ENCODE data around the gene UROC1. TPM values are rescaled to one million over a fixed set of nuclear protein-coding genes. Genes with fewer than 3 reads are reported as not detected.

The UROC1 gene
- total and polyA plus RNA-seq, 2 of the 4 experiments (the other 2 are of a cell fraction): not detected

DNA sequence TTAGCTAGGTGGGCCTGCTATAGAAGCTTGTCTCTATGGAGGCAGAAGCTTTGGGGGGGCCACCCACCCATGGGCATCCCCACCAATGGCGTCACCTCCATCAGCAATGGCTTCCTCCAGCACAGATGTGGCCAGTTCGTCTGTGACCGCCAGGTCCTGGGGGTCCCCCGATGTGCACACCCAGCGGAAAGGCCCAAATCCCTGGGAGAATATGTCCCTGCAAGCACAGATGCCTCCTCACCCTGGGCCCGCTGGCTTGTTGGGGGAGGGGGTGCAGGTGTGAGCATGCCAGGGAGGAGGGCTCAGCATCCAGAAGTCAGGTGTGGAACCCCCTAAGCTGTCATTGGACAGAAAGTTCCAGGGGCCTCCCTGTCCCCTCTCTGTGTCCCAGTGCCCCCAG is 19.6 kb downstream of the UROC1 start:
- Histone ChIP-seq H3K18ac (ENCODE audit: low read depth, low read length) (no peak overlapping the region), H4K8ac (ENCODE audit: low read depth in 2 of 2, low read length in 2 of 2) (no peak overlapping the region), H3K4ac (ENCODE audit: low read depth, low read length) (no peak overlapping the region), H3K9me3 (ENCODE audit: control insufficient read depth, insufficient read depth, low read length) (no peaks in the 10 kb centered on the region), H3K27me3 (ENCODE audit: control insufficient read depth, insufficient read depth, low read length) (peaks cover 19% of the 10 kb centered on the region; the same call in 1 of the 2 replicates), H4K20me1 (ENCODE audit: insufficient read depth, low read length) (no peaks in the 10 kb centered on the region), H3K79me1 (ENCODE audit: low read depth in 1 of 2, low read length in 2 of 2) (no peaks in the 10 kb centered on the region), H4K91ac (ENCODE audit: insufficient read depth, low read depth, low read length) (no peak overlapping the region), H2BK120ac (ENCODE audit: low read depth, low read length) (no peak overlapping the region), H3K56ac (ENCODE audit: extremely low read depth, insufficient read depth, low read length) (no peak overlapping the region), H3K27ac (ENCODE audit: insufficient read depth, low read length) (no peak overlapping the region), H3K23ac (ENCODE audit: low read depth, low read length) (no peak overlapping the region), H4K5ac (ENCODE audit: low read depth, low read length) (no peak overlapping the region), H2BK20ac (ENCODE audit: low read depth, low read length) (no peak overlapping the region), H2AFZ (replicated peaks; ENCODE audit: low read length, poor library complexity) (no peak overlapping the region), H3K9ac (ENCODE audit: low read depth, low read length) (no peak overlapping the region), H3K14ac (replicated peaks; ENCODE audit: low read depth, low read length) (no peak overlapping the region), H3K9me1 (ENCODE audit: insufficient read depth, low read length) (no peaks in the 10 kb centered on the region), H2BK15ac (ENCODE audit: low read depth, low read length) (no peak overlapping the region), H3K36me3 (ENCODE audit: control insufficient read depth, insufficient read depth, low read length) (no peaks in the 10 kb centered on the region), H2BK5ac (ENCODE audit: low read depth, low read length, poor library complexity, severe bottlenecking) (no peak overlapping the region), H3K4me3 (ENCODE audit: insufficient read depth, low read depth, low read length) (no peak overlapping the region), H3K4me2 (ENCODE audit: low read depth, low read length) (no peak overlapping the region), H2AK9ac (replicated peaks; ENCODE audit: low read depth, low read length, poor library complexity) (no peak overlapping the region), H3K4me1 (ENCODE audit: control insufficient read depth, insufficient read depth, low read length) (no peaks in the 10 kb centered on the region), H2AK5ac (ENCODE audit: low read depth, low read length) (no peak overlapping the region)
- ATAC-seq (ENCODE audit: low read depth) (no peak), DNase-seq (no peak)
- TF ChIP-seq CHD1 (IDR thresholded peaks at IDR 0.05; ENCODE audit: low read depth, low read length) (no peak), MAZ (IDR thresholded peaks at IDR 0.05; ENCODE audit: borderline replicate concordance, low read depth, low read length) (no peak), CEBPB (IDR thresholded peaks at IDR 0.05; ENCODE audit: low read depth, low read length) (no peak), NFE2L2 (IDR thresholded peaks at IDR 0.05; ENCODE audit: low read depth, low read length) (no peak), MXI1 (IDR thresholded peaks at IDR 0.05; ENCODE audit: borderline replicate concordance, low read depth, low read length) (no peak), BHLHE40 (IDR thresholded peaks at IDR 0.05; ENCODE audit: low read depth, low read length) (no peak), ELK1 (IDR thresholded peaks at IDR 0.05; ENCODE audit: borderline replicate concordance, low read depth, low read length) (no peak), POLR2A (IDR thresholded peaks at IDR 0.05; ENCODE audit: low read depth, low read length) (no peak), SMC3 (IDR thresholded peaks at IDR 0.05; ENCODE audit: low read depth, low read length) (no peak), MAFK (IDR thresholded peaks at IDR 0.05; ENCODE audit: low read depth, low read length) (no peak), RFX5 (IDR thresholded peaks at IDR 0.05; ENCODE audit: low read depth, low read length) (no peak), RAD21 (IDR thresholded peaks at IDR 0.05; ENCODE audit: low read length) (no peak), RCOR1 (IDR thresholded peaks at IDR 0.05; ENCODE audit: insufficient replicate concordance, low read length) (no peak), FOS (IDR thresholded peaks at IDR 0.05; ENCODE audit: low read depth, low read length) (no peak)
- TF ChIP-seq, protein P1, sequence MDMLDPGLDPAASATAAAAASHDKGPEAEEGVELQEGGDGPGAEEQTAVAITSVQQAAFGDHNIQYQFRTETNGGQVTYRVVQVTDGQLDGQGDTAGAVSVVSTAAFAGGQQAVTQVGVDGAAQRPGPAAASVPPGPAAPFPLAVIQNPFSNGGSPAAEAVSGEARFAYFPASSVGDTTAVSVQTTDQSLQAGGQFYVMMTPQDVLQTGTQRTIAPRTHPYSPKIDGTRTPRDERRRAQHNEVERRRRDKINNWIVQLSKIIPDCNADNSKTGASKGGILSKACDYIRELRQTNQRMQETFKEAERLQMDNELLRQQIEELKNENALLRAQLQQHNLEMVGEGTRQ (IDR thresholded peaks at IDR 0.05; ENCODE audit: low read depth, low read length): no peak
- TF ChIP-seq, protein P2, sequence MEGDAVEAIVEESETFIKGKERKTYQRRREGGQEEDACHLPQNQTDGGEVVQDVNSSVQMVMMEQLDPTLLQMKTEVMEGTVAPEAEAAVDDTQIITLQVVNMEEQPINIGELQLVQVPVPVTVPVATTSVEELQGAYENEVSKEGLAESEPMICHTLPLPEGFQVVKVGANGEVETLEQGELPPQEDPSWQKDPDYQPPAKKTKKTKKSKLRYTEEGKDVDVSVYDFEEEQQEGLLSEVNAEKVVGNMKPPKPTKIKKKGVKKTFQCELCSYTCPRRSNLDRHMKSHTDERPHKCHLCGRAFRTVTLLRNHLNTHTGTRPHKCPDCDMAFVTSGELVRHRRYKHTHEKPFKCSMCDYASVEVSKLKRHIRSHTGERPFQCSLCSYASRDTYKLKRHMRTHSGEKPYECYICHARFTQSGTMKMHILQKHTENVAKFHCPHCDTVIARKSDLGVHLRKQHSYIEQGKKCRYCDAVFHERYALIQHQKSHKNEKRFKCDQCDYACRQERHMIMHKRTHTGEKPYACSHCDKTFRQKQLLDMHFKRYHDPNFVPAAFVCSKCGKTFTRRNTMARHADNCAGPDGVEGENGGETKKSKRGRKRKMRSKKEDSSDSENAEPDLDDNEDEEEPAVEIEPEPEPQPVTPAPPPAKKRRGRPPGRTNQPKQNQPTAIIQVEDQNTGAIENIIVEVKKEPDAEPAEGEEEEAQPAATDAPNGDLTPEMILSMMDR (conservative IDR thresholded peaks at IDR 0.05; ENCODE audit: low read depth, low read length): no peak
- WGBS, 2 experiments (ENCODE audit: extremely low coverage in 2 of 2, insufficient read length in 1 of 2): no CpG with 5 or more reads among the region's 6 CpGs
- CTCF ChIA-PET: no interaction called here
- no TSS peak for BruUV-seq (replicated peaks)
- in situ Hi-C loops (cut with MboI; ENCODE audit: low sequenced_read_pairs) (no loop called here), dilution Hi-C loops (cut with HindIII; ENCODE audit: low sequenced_read_pairs, unreplicated experiment) (no loop called here), intact Hi-C loops (cut with micrococcal nuclease) (no loop called here)
- POLR2A ChIA-PET (ENCODE audit: unreplicated experiment): no interaction called here
